ENCODE data around the gene RASSF4.
A peak's percentile ranks its signal among the peaks of the same experiment; 100 is the strongest.

Gene RASSF4

DNA sequence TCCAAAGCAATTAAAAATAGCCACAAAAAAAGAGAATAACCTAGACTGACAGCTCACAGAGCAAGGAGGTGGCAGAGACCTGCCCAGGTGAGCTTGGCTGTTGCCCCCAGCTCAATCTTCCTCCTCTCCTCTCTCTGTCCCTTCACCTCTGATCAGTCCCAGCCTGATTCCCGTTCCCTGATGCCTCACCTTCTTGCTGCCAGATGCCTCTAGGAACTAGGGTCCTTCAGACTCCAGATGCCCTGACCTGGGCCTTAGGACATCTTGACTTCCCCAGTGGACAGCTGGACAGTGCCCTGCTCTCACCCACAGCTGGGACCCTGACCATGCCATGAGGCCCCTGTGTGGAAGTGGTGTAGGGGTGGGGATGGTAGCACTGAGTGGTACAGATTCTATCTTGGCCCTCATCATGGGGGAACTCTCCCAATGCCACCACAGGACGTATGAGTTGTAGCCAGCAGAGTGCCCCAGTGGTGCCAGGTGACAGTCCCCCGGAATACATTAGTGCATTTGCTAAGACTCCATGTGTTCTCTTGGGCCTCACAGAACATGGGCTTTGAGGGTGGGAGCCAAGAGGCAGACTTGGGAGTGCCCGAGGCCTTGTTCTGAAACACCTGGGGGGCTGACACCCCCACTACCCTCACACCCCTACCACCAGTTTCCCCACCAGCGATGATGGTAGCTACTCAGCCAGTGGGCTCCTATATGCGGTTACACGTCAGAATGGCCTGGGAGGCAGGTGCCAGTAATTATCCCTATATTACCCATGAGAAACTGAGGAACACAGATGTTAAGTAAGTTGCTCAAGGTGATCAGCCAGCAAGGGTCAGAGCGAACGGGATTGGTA, 17.0 kb downstream of the RASSF4 start:
- DNase-seq = no peak

DNA sequence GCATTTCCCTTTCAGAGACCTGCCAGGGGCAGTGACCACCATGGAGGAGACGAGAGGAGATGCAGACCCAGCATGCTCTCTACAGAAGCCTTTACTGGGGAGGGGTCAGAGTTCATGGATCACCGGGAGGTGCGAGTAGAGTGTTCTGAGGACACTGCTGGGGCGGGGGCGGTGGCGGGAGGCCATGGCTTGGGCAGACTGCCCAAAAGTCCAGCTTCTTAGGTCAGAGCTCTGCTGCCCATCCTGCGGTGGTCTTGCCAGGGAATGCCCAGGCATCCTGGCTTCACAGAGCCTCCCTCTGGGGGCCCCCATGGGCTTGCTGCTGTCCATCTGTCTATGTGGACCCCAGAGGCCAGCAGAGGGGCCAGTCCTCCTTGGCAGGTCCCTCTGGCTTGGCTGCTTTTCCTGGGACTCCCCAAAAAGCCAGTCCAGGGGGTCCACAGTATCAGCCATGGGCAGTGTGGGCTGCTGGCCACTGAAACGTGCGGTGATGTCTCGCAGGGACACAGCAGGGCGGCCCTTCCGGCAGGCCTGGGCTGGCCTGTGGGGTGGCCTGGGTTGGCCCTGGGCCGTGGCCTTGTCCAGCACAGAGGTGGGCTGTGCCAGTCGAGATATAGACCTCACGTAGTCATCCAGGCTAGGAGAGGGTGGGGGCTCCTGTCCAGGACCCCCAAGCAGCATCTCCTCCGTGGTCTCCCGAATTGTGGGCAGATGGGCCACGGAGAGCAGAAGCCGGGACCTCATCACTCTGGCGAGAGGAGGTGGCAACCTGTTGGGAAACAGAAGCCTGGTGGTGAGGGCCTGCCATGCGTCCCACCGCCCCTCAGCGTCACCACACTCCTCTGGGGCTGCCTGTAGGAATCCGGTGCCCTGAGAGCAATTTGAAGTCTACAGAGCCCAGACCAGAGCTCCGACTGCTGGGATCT, 17.9 kb downstream of the RASSF4 start:
- DNase-seq = no peak

GRCh38 chr10:44978213-44978569, 18.6 kb downstream of the RASSF4 start:
- DNase-seq = no peak

DNA sequence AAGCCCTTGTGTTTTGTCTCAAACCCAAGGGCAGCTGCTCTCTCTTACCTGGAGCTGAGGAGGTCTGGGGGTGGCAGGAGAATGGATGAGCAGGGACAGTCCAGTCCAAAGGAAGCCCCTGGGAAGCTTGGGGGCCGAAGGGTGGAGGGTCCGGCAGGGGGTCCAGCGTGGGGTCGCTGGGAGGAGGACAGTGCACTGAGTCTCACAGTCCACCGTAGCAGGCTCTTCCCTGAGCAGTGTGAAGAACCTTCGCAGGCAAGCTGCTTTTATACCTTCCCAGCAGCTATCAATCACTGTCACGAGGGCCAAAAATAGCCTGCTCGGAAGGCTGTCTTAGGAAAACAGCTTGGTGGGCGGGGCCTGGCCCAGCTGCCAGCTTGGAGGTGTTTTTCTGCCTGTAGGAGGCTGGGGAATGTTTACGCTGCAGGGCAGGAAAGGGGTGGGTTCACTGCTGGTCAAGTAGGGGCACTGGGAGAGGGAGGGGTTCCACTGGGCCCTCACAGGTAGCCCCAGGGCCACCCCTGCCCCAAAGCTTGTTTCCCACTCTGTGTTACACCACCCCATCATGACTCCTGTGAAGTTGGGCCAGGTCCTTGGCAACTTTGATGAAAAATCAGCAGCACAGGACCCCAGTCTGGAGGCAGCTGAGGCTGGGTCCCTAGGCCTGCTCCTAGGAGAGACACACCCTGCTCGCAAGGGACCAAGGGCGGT, 19.1 kb downstream of the RASSF4 start, which contains the start of gene DEPP1:
TSS of gene DEPP1 (minus strand) at position 240 of the 711 bp plus-strand sequence. CDS start 779 bp downstream, outside the sequence.
- peak; percentile 66 for DNase-seq

DNA sequence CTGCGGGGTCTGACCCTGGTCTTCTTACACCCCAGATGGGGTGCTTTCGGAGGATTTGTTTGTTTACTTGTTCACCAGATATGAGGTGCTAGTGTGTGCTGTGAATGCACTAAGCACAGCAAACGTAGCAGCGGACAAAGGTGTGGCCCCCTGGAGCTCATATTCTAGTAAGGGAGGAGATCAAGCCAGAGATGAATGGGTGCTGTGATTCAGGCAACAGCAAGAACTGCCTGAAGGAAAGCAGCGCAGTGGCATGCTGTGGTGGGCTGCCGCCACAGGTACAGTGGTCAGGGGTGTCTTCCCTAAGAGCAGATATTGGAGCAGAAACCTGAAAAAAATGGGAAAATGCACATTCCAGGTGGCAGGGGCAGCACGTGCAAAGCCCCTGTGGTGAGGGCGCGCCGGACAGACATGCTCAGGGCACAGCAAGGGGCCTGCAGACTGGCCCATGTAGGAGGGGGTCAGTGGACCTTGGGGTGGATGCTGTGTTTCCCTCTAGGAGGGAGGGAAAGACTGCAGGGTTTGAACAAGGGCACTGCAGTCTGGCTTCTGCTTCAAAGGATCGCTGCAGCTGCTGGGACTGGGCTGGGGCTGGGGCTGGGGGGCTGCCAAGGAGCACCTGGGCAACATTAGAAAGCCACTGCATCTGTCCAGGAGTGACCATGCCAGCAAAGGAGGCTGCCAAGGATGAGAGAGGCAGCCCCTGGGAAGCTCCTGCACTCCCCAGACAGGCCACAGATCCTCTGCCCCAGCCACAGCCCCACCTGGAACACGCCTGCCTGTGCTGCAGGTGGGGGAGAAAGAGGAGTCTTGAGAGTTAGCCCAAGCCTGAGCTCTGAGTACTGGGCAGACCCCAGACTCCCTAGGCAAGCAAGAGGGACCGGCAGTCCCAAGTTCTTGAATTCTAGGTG, 19.9 kb downstream of the RASSF4 start:
- DNase-seq = no peak

DNA sequence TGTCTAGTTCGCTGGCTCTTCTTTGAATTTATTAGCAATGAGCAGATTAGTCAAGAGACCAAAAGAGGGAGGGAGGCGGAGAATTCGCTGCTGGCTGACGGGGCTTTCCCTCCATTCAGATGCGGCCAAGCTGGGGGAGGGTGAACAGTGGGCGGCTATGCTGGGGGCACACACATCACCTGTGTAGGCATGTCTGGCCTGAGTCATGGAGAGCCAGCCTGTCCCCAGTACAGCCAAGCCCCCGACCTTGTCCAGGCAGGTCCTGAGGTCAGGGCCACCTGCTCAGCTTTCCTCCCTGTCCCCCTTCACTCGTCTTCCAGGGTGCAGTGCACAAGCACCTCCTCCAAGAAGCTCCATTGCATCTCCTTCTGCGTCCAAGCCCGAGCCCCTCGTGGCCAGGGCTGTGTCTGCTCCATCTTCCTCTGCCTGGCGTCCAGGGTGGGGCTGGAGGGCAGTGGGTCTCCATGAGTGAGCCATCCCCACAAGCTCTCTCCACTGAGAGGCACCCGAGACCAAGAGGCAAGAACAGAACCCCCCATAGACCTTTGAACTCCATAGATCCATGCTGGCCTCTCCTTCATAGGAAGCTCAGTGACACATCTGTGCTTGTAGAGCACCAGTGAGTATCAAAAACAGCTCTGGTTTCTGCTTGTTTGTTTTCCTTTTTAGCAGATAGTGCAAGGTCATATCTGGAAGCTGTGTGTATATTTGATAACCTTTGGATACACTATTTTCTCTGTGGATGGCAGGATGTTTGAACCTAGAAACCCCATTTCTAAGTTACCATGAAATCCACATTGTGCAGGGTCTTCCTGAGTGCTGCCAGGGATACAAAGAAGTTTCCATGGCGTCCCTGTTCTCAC, 20.9 kb downstream of the RASSF4 start:
- no peak for DNase-seq

GRCh38 chr10:44981172-44982113, 21.8 kb downstream of the RASSF4 start:
- DNase-seq = no peak

DNA sequence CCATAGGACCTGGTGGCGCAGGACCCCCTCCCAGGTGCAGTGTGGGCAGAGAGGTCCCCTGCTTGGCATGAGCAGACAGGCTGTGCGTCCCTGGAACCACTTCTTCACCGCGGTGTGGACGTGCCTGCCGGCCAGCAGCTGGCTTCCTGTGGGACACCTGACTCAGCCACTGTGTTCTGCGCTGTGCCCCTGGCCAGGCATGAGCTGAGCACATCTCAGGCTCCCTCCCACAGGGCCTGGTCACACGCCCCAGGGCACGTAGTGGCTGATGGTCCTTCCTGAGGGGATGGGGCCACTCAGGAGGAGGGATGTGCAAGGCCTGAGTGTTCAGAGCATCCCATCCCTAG, 22.5 kb downstream of the RASSF4 start:
- DNase-seq = no peak

- no peak for DNase-seq
Observed at GRCh38 chr10:44982496-44982895, 22.9 kb downstream of the RASSF4 start.

- DNase-seq = no peak
Observed at GRCh38 chr10:44983066-44983894, 23.7 kb downstream of the RASSF4 start.

- DNase-seq = no peak
Observed at GRCh38 chr10:44983895-44984278, 24.3 kb downstream of the RASSF4 start.

DNA sequence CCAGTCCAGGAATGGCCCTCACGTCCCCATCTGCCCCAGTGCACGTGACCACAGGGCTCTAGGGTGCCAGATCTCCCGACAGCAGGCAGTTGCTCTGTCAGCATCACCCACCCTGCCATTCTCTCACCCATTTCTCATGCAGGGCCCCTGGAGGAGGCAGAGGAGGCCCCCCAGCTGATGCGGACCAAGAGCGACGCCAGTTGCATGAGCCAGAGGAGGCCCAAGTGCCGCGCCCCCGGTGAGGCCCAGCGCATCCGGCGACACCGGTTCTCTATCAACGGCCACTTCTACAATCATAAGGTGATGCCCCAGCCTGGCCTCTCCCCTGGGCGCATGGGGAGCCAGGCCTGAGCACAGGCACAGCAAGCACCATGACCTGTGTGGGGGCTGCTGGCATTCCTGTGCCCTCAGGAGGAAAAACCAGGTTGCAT, 25.1 kb downstream of the RASSF4 start:
- no peak for DNase-seq

DNA sequence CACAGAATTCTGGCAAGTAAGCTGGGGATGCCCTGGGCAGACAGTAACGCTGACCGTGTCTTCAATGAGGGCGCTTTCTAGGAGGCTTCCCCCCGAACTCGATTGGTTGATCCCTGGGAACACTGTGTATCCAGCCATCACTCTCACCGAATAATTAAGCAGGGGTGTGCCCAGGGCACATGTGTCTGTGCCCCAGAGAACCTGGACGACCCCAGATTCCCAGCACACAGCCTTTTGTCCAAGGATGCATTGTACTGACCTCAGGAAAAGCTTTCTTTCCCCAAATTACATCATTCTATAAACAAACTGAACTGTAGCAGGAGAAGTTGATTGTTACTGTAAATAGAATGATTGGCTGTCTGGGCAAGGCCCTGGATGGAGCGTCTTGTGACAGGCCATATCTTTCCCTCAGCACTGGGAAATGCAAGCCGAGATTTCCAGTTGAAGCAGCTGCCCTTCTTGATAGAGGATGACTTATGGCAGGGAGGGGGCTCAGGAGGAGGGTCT, 25.6 kb downstream of the RASSF4 start:
- no peak for DNase-seq

DNA sequence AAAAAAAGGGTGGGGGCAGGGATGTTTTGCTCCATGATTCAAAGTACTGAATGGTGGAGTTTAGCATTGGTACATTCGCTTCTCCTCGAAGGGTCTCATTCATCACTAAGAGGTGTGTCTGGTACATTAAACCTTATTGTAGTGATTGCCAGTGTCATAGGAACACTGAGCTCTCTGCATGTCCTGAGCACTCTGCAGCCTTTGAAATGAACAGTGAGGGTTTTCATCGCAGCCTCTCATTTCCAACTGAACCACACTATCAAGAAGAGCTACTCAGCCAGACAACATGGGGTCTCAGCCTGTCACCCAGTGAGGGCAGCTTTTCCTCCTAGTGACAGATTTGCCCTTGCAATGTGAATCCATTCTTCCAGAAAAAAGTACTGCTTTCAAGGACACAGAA, 26.6 kb downstream of the RASSF4 start:
- no peak for DNase-seq

- no peak for DNase-seq
Observed at GRCh38 chr10:44986670-44987069, 27.1 kb downstream of the RASSF4 start.

DNA sequence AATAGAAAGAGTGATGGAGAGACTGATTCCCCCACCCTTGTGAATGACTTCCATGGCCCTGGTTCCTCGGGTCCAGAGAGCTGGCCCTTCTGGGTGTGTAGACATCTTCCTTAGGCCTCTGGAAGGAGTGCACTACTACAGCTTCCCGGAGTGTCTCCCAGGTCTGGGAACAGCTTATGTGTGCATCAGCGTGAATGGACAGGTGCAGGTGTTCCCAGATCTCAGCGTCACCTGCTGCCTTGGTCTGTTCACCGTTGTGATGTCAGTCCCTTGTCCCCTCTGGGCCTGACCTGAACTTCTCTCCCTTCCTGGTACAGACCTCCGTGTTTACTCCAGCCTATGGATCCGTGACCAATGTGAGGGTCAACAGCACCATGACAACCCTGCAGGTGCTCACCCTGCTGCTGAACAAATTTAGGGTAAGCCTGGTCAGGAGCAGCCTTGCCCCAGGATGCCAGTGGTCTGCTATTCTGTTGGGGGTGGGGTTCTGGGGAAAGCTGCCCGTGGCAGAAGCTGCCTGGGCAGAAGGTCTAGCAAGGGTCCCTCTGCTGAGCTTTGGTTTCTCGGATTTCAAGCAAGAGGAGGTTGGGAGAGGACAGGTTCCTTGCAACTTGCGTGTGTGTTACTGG, 29.5 kb downstream of the RASSF4 start:
- DNase-seq = no peak

DNA sequence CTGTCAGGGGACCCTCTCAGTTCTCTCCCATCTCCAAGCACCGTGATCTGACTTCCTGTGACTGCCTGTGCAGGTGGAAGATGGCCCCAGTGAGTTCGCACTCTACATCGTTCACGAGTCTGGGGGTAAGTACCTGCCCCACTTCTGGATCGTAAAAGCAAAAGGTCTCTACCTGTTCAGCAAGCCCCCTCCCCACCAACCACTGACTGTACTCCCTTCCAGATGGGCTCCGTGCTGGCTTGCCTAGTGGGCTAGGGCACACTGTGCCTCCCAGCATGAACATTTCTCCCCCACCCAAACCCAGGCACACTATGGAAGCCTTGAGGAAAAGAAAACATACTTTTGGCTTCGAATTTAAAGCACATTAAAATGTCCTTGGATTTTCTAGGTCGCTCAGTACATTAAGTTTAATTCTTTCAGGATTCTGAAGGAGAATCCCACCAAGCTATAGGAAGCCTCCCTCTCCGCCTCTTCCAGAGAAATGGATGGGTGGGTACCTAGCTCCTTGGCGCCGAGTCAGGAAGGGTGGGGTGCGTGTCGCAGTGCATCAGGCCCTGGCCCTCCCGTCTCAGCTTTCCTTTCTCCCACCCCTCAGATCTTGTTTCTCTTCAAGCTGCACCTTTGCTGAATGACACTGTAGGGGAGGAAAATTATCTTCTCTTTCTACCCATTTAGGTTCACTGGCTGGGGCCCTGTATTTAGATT, 30.1 kb downstream of the RASSF4 start:
- no peak for DNase-seq

DNA sequence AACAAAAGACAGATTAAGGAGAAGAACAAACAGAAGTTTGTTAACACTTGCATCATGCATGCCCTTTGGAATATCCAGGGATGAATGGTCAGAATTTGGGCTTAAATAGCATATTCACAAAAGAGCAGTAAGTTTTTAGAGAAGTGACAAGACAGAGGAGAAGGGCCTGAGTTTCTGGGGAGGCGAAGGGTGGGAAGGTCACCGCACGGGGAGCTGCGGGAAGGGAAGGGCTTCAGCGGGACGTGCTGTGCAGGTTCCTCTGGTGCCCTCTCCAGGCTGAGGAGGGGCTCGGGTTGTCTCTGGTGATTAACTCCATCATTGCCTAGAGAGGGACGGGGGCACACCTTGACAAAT, 30.7 kb downstream of the RASSF4 start:
- no peak for DNase-seq

All from DMS79 treated with DMSO at 0.1 percent for 48 hours (cell line).